HepG2 (cell line): ENCODE measurements around the gene DDX59. TPM values are rescaled to one million over a fixed set of nuclear protein-coding genes. Genes with fewer than 3 reads are reported as not detected.

Experiments
- ATAC-seq: fragments of 200-7000 bp; cut with Tn5 transposase; 3 replicates; pipeline ENCODE4 v1.9.1; 2020; ENCODE audit warnings: mild to moderate bottlenecking, moderate library complexity
- BruUV-seq: library from RNA; stranded (reverse); fragments of 400-500 nt; replicated peaks from 2 replicates; lab custom pipeline; 2021; lab: Mats Ljungman, UMichigan
- CTCF ChIA-PET: fragments of 300-600 bp; formaldehyde crosslinking; extraction: SDS; loops from one replicate; lab custom pipeline; 2021; ENCODE audit warnings: low total read pairs, inconsistent platforms, low intra/inter-chr PET ratio; lab: Yijun Ruan, JAX
- POLR2A ChIA-PET: fragments of 350-600 bp; sonication (Branson Sonifier 250); formaldehyde crosslinking; loops from one replicate; lab custom pipeline; 2020; ENCODE audit warnings: antibody characterized with exemption, inconsistent platforms; lab: Yijun Ruan, JAX
- DNase-seq: peaks from one replicate; pipeline ENCODE4 v3.0.0-alpha.2; 2015; ENCODE audit warnings: low spot score
- FAIRE-seq: peaks from 3 replicates; lab custom pipeline; 2011; peaks lifted over from hg19 to GRCh38; lab: Jason Lieb, UNC
- H2AFZ ChIP-seq: one replicate; pipeline ENCODE4 v1.6.1; 2011; ENCODE audit warnings: low read length, inconsistent platforms
- H3K27ac ChIP-seq: fragments of 300-600 bp; 3 replicates; pipeline ENCODE4 v1.8.0; 2011; ENCODE audit warnings: mixed run types, mild to moderate bottlenecking, mixed read lengths, low read length, inconsistent platforms; ENCODE audit not compliant: insufficient read depth; ENCODE audit errors: extremely low read length
- H3K27me3 ChIP-seq, 2 experiments: fragments of 200-600 bp in 1 of 2; 2 replicates in 1 of 2; 3 replicates in 1 of 2; pipeline versions ENCODE4 v1.6.0 to v1.8.0; 2011; ENCODE audit warnings: low read length in 2 of 2, mild to moderate bottlenecking in 2 of 2, moderate library complexity in 2 of 2, inconsistent platforms in 1 of 2; ENCODE audit not compliant: insufficient read depth in 2 of 2, control insufficient read depth in 1 of 2
- H3K36me3 ChIP-seq, 2 experiments: fragments of 200-600 bp in 1 of 2; replicated peaks in 1 of 2; 2 replicates in 1 of 2; 3 replicates in 1 of 2; pipeline versions ENCODE4 v1.5.1 to v1.8.0; 2011; ENCODE audit warnings: low read length in 2 of 2, inconsistent platforms in 1 of 2; ENCODE audit not compliant: insufficient read depth in 2 of 2, control insufficient read depth in 1 of 2
- H3K4me1 ChIP-seq: 2 replicates; pipeline ENCODE4 v1.5.1; 2012; ENCODE audit warnings: low read length, inconsistent platforms; ENCODE audit not compliant: insufficient read depth
- H3K4me2 ChIP-seq: 2 replicates; pipeline ENCODE4 v1.6.0; 2011; ENCODE audit warnings: low read depth, low read length, inconsistent platforms
- H3K4me3 ChIP-seq, 3 experiments: fragments of 200-600 bp in 1 of 3; sonication (generic), shearing (Covaris generic) in 1 of 3; replicated peaks in 1 of 3; 2 replicates each; pipeline ENCODE4 v1.5.1; 2011 to 2016; ENCODE audit warnings: low read length in 3 of 3, inconsistent platforms in 2 of 3, low read depth in 2 of 3, mild to moderate bottlenecking in 2 of 3, control low read depth in 1 of 3, mixed read lengths in 1 of 3; ENCODE audit not compliant: insufficient read depth in 1 of 3
- H3K79me2 ChIP-seq: one replicate; pipeline ENCODE4 v1.6.1; 2011; ENCODE audit warnings: low read length, inconsistent platforms; ENCODE audit not compliant: insufficient read depth
- H3K9ac ChIP-seq: 2 replicates; pipeline ENCODE4 v1.6.0; 2011; ENCODE audit warnings: mild to moderate bottlenecking, low read depth, low read length, inconsistent platforms; ENCODE audit not compliant: insufficient read depth
- H3K9me3 ChIP-seq: 2 replicates; pipeline ENCODE4 v1.5.1; 2012; ENCODE audit warnings: mild to moderate bottlenecking, low read length
- H4K20me1 ChIP-seq: 2 replicates; pipeline ENCODE4 v1.6.0; 2011; ENCODE audit warnings: inconsistent platforms, mild to moderate bottlenecking, low read length, moderate library complexity; ENCODE audit not compliant: insufficient read depth
- CREB1 ChIP-seq, 2 experiments: fragments of 450-650 bp in 1 of 2; IDR thresholded peaks; 2 replicates each; pipeline ENCODE4 v1.6.1; 2016 to 2017; ENCODE audit warnings: control low read depth in 1 of 2, mild to moderate bottlenecking in 1 of 2, missing compliant biosample characterization in 1 of 2, missing genetic modification characterization in 1 of 2
- HDAC6 ChIP-seq: fragments of 200-600 bp; sonication (generic); IDR thresholded peaks from 2 replicates; pipeline ENCODE4 v1.7.0; 2017; ENCODE audit warnings: mild to moderate bottlenecking, antibody characterized with exemption, low read length, low read depth
- SP2 ChIP-seq: sonication (generic); formaldehyde crosslinking; IDR thresholded peaks from 2 replicates; pipeline ENCODE4 v1.5.1; 2020; ENCODE audit warnings: mild to moderate bottlenecking, missing genetic modification reagents
- ZBTB43 ChIP-seq: sonication (generic); formaldehyde crosslinking; conservative IDR thresholded peaks from 2 replicates; pipeline ENCODE4 v1.4.0; 2020; ENCODE audit warnings: missing genetic modification reagents
- ZFP90 ChIP-seq: sonication (generic); formaldehyde crosslinking; IDR thresholded peaks from 2 replicates; pipeline ENCODE4 v1.8.0; 2022; ENCODE audit warnings: missing genetic modification reagents, mild to moderate bottlenecking, inconsistent platforms, borderline replicate concordance
- ZNF335 ChIP-seq: sonication (generic); formaldehyde crosslinking; IDR thresholded peaks from 2 replicates; pipeline ENCODE4 v1.4.0; 2020; ENCODE audit warnings: missing genetic modification reagents
- ZNF547 ChIP-seq: sonication (generic); formaldehyde crosslinking; IDR thresholded peaks from 2 replicates; pipeline ENCODE4 v1.5.1; 2020; ENCODE audit warnings: mild to moderate bottlenecking, missing genetic modification reagents
- ZNF549 ChIP-seq: sonication (generic); formaldehyde crosslinking; IDR thresholded peaks from 2 replicates; pipeline ENCODE4 v1.5.0; 2020; ENCODE audit warnings: missing genetic modification reagents
- ZNF761 ChIP-seq: sonication (generic); formaldehyde crosslinking; conservative IDR thresholded peaks from 2 replicates; pipeline ENCODE4 v1.4.0; 2020; ENCODE audit warnings: mild to moderate bottlenecking, missing genetic modification reagents
- ZNF782 ChIP-seq: sonication (generic); formaldehyde crosslinking; IDR thresholded peaks from 2 replicates; pipeline ENCODE4 v1.4.0; 2020; ENCODE audit warnings: missing genetic modification reagents, mild to moderate bottlenecking, borderline replicate concordance
- WGBS: methylation state at CpG from one replicate; pipeline ENCODE4 v1.1.6; 2017; ENCODE audit warnings: low lambda C conversion rate; 5-methylcytosine and 5-hydroxymethylcytosine counted together
- in situ Hi-C: cut with HindIII; loops from 2 replicates; pipeline ENCODE4 v1.10.0; 2017; ENCODE audit warnings: low pct_unique_long_range_greater_than_20kb; ENCODE audit not compliant: extremely low pct_ligation_motif_present
- intact Hi-C: fragments of 100-400 bp; cut with micrococcal nuclease; formaldehyde crosslinking; loops from one replicate; pipeline ENCODE4 v1.10.0; 2022; ENCODE audit not compliant: unreplicated experiment
- polyA plus RNA-seq, 8 experiments: library from polyadenylated mRNA; depleted of rRNA in 3 of 8; stranded (reverse) in 7 of 8; unstranded in 1 of 8; fragments of >200 nt; fragmentation: Illumina TruSeq in 4 of 8; extraction: Trizol in 4 of 8; gene quantifications; 2 replicates each; pipeline versions ENCODE4 v1.2.1 to v1.2.3, GENCODE V29; 2011 to 2016; ENCODE audit warnings: low read depth in 4 of 8, missing spikeins in 1 of 8, mixed read lengths in 1 of 8; ENCODE audit not compliant: insufficient read depth in 1 of 8
- total RNA-seq, 5 experiments: library from RNA; depleted of rRNA; stranded (reverse); fragments of >200 nt; fragmentation: Illumina TruSeq; extraction: Trizol; gene quantifications; 2 replicates each; pipeline ENCODE4 v1.2.3, GENCODE V29; 2016; ENCODE audit warnings: low read depth in 1 of 5
- TF ChIP-seq, protein P1 (sequence below): sonication (generic); formaldehyde crosslinking; IDR thresholded peaks from 2 replicates; pipeline ENCODE4 v1.8.0; 2022; ENCODE audit warnings: mild to moderate bottlenecking, missing genetic modification reagents
- TF ChIP-seq, protein P2 (sequence below): sonication (generic); formaldehyde crosslinking; conservative IDR thresholded peaks from 2 replicates; pipeline ENCODE4 v1.5.0; 2020; ENCODE audit warnings: missing genetic modification reagents
- TF ChIP-seq, protein P3 (sequence below): sonication (generic); formaldehyde crosslinking; IDR thresholded peaks from 2 replicates; pipeline ENCODE4 v1.9.0; 2022; ENCODE audit warnings: low read depth, missing genetic modification reagents

The DDX59 gene
- total and polyA plus RNA-seq, 2 of the 13 experiments (the other 11 are each of a cell fraction or from before 2014, with no cell fraction given): 12.1 to 14.8 TPM

- BruUV-seq: no TSS peak
- FAIRE-seq: no peak
- Histone ChIP-seq H3K36me3 (peaks cover 1 to 12% of the 10 kb centered on the region in 2 experiments; a peak in 2 of 5 replicates), H3K27me3 (no peaks in the 10 kb centered on the region; a peak in 1 of 5 replicates), H3K79me2 (no peaks in the 10 kb centered on the region), H4K20me1 (no peaks in the 10 kb centered on the region), H3K27ac (no peak overlapping the region), H3K9me3 (no peaks in the 10 kb centered on the region), H3K4me2 (no peak overlapping the region), H2AFZ (no peak overlapping the region), H3K4me3 (no peak overlapping the region), H3K9ac (no peak overlapping the region), H3K4me1 (no peaks in the 10 kb centered on the region)
- 97% methylated on average over 2 of the region's 2 CpGs for WGBS
- TF ChIP-seq ZNF761 (no peak), ZBTB43 (CRISPR knock-in tag) (no peak), HDAC6 (no peak), ZNF549 (CRISPR knock-in tag) (no peak), SP2 (CRISPR knock-in tag) (no peak), ZNF547 (CRISPR knock-in tag) (no peak), CREB1 (IDR thresholded peaks at IDR 0.05) (no peak), CREB1 (CRISPR knock-in tag; IDR thresholded peaks at IDR 0.05) (no peak), ZNF335 (no peak), ZFP90 (CRISPR knock-in tag) (no peak), ZNF782 (CRISPR knock-in tag) (no peak)
- TF ChIP-seq, protein P1, sequence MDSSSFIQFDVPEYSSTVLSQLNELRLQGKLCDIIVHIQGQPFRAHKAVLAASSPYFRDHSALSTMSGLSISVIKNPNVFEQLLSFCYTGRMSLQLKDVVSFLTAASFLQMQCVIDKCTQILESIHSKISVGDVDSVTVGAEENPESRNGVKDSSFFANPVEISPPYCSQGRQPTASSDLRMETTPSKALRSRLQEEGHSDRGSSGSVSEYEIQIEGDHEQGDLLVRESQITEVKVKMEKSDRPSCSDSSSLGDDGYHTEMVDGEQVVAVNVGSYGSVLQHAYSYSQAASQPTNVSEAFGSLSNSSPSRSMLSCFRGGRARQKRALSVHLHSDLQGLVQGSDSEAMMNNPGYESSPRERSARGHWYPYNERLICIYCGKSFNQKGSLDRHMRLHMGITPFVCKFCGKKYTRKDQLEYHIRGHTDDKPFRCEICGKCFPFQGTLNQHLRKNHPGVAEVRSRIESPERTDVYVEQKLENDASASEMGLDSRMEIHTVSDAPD (CRISPR knock-in tag): no peak
- TF ChIP-seq, protein P2, sequence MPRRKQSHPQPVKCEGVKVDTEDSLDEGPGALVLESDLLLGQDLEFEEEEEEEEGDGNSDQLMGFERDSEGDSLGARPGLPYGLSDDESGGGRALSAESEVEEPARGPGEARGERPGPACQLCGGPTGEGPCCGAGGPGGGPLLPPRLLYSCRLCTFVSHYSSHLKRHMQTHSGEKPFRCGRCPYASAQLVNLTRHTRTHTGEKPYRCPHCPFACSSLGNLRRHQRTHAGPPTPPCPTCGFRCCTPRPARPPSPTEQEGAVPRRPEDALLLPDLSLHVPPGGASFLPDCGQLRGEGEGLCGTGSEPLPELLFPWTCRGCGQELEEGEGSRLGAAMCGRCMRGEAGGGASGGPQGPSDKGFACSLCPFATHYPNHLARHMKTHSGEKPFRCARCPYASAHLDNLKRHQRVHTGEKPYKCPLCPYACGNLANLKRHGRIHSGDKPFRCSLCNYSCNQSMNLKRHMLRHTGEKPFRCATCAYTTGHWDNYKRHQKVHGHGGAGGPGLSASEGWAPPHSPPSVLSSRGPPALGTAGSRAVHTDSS (CRISPR knock-in tag): no peak
- TF ChIP-seq, protein P3, sequence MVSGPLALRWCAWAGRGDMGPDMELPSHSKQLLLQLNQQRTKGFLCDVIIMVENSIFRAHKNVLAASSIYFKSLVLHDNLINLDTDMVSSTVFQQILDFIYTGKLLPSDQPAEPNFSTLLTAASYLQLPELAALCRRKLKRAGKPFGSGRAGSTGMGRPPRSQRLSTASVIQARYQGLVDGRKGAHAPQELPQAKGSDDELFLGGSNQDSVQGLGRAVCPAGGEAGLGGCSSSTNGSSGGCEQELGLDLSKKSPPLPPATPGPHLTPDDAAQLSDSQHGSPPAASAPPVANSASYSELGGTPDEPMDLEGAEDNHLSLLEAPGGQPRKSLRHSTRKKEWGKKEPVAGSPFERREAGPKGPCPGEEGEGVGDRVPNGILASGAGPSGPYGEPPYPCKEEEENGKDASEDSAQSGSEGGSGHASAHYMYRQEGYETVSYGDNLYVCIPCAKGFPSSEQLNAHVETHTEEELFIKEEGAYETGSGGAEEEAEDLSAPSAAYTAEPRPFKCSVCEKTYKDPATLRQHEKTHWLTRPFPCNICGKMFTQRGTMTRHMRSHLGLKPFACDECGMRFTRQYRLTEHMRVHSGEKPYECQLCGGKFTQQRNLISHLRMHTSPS (CRISPR knock-in tag): no peak
- ChIA-PET CTCF (no interaction called here), POLR2A (no interaction called here)
- no peak for DNase-seq
- no peak for ATAC-seq
- in situ Hi-C loops (no loop called here), intact Hi-C loops (no loop called here)
Observed at GRCh38 chr1:200610846-200611245, 58.9 kb downstream of the DDX59 start.
